HG03439 (cell line): ENCODE measurements around the gene ADCY1.

Experiments
- ATAC-seq: cut with Tn5 transposase; IDR thresholded peaks from one replicate; pipeline ENCODE4 v1.9.1; 2021; ENCODE audit warnings: mild to moderate bottlenecking, moderate library complexity; ENCODE audit not compliant: unreplicated experiment

ADCY1 gene

GRCh38 chr7:45689011-45689796 lies 115.0 kb downstream of the ADCY1 start:
- ATAC-seq = no peak

GRCh38 chr7:45689797-45690761 lies 115.9 kb downstream of the ADCY1 start:
- ATAC-seq = no peak

DNA sequence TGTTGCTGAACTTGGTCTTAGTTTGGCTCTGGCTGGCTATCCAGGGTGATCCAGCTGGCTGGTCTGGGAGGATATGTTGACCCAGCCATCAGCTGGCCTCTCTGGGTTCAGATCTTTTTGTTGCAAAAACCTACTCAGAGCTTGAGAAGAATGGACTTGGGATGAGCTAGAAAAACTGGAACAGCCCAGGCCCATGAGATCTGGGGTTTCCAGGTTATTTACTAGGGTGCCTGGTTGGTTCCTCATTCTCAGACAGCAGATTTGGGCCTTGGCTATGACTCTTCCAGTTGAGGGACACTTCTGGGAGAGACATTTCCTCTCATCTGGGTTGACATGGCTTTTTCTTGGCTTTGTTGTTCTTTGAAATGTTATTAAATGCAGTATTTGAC lies 116.6 kb downstream of the ADCY1 start:
- no peak for ATAC-seq

DNA sequence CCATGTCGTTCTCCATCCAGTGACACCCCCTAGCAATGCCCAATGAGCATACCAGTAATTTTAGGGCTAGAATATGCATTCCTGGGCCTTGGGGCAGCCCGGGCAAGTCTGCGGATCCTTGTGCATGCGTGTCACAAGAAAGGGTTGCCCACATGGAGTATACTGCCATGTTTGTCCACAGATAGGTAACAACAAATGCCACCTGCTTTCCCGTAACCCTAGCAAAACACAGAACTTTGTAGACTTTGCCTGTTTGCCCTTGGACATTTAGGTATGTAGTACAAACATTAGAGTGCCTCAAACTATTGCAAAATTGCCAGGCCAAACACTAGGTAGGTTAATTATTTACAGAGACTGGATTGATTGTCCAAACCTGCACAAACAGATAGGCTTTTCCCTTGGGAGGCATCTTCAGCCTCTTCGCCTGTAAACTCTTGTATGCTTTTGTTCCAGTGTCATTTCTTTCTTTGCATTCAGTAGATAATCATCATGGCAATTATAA lies 117.0 kb downstream of the ADCY1 start:
- ATAC-seq = no peak

DNA sequence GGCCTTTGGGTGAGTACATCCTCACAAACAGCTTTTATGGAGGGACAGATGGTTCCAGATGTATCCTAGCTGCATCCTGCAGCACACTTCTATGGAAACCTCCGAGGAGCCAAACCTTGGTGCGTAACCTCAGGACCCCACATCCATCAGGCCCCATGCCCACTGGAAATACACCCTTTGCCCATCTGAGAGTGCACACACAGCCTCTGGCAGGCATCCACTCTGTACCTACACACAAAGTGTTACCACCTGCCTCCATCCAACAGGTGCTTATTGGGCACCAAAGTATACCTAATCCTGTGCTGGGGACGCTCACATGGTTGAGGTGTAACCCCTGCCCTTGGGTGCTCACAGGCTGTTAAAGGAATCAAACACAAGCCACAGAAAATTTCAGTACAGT lies 117.9 kb downstream of the ADCY1 start:
- no peak for ATAC-seq

DNA sequence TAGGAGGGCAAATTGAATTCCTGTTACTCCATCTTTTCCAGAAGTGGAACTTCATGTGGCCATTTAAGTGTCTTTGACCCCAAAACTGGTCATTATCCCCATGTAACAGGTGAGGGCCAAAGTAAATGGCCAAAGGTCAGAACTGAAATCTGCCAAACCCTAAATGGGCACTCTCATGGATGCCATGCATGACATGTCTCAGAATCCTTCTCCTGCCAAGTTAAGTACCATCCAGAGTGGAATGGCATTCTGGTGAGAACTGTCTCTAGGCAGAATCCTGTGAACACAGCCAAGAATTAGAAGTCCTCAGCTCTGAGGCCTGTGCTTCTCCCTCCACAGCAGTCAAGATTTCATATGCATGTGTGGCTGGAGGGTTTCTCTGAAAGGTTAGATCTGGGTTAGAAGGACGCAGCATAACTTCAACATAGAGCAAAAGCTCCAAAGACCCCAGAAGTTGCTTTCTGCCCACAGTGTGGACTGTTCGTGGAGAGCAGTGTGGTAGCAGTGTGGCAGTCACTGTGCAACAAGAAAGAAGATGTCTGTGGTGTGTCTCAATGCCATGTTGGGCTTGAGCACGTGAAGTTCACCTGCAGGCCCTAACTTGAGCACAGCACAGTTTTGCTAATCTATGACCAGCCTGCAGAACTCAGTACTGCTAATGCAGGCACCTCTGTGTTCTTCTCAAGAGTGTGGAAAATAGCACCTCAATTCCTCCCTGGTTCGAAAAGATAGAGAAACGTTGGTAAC lies 121.3 kb downstream of the ADCY1 start:
- no peak for ATAC-seq

- ATAC-seq = no peak
These were observed 122.3 kb downstream of the ADCY1 start for GRCh38 chr7:45696476-45696875.

GRCh38 chr7:45697576-45698136 lies 123.5 kb downstream of the ADCY1 start:
- no peak for ATAC-seq

GRCh38 chr7:45698303-45699014 lies 124.3 kb downstream of the ADCY1 start:
- no peak for ATAC-seq

DNA sequence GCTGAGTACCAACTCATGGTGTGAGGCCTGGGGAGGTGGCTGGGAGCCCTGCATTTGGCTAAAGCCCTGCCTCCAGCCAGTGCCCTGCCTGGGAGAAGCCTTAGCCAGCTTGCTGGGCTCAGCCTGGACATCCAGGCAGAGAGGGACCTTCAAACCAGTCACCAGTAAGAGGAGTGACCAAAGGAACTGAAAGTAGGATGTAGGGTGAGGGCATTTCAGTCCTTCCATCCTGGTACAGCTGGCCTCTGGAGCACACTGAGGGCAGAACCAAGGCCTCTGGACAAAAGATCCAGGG lies 124.8 kb downstream of the ADCY1 start:
- no peak for ATAC-seq

DNA sequence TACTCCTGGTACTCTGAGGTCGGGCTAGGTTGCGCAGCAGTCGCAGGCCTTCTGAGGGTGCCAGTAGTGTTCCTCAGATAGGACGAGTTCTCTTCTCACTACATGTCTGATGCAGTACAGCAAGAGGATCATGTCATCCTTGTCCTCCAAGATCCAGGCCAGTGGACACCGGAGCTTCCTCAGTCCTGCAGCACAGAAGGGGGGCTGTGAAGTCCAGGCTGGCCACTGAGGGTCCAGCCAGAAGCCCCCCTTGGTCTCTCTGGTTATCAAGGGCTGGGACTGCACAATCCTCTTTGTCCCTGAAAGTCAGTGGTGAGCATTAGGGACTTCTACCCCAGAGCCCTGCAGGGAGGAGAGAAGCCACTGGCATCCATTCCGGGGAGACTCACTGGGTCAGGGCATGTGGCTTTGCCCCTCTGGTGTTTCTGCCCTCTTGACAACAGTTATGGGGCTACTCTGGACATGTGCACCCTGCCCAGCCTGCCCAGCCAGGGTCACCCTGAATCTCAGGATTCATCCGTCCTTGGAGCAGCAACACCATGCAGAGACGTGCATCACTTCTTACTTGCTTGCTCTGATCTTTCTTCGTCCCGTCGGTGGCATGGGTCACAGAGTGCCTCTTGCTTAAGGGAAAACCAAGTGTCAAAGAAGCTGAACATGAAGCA lies 125.7 kb downstream of the ADCY1 start:
- no peak for ATAC-seq

GRCh38 chr7:45700556-45700955 lies 126.4 kb downstream of the ADCY1 start:
- no peak for ATAC-seq

DNA sequence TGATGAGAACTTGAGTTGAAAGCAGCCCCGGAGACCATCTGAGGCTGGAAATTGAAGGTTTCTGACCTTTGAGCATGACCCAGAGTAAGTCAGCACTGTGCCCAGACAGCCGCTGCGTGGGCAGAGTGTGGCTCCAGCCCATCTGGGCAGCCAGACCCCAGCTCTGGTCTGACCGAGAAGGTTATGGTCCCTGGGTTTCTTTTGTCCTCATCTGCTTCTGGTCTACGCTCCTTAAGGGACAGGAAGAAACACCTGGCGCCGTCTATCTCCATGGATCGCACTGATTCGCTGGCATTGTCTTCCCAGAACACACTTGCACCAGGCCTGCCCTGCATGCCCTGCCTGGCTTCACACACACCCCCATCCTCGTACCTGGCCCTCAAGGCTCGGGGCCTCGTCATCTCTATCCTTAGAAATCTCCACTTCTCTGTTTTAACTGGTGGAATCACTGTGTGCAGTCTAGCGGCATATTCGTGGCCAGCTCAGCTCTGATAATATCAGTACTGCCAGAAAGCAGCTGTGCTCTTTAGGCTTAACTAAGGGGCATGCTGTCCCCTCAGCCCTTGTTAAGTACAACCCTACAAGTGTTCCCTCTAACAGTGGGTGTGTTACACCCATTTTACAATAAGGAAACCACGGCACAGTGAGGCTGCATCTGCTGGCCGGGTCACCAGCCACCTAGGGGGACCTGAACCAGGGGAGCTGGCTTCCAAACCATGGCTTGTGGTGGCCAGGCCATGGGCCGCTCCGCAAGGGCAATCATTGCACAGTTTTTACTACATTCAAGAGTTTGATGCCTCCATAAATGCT lies 127.7 kb downstream of the ADCY1 start:
- ATAC-seq = no peak

GRCh38 chr7:45702751-45703150 lies 128.6 kb downstream of the ADCY1 start:
- ATAC-seq = no peak

GRCh38 chr7:45703373-45703821 lies 129.2 kb downstream of the ADCY1 start:
- ATAC-seq = no peak

- no peak for ATAC-seq
These were observed 129.9 kb downstream of the ADCY1 start for GRCh38 chr7:45703911-45704682.

DNA sequence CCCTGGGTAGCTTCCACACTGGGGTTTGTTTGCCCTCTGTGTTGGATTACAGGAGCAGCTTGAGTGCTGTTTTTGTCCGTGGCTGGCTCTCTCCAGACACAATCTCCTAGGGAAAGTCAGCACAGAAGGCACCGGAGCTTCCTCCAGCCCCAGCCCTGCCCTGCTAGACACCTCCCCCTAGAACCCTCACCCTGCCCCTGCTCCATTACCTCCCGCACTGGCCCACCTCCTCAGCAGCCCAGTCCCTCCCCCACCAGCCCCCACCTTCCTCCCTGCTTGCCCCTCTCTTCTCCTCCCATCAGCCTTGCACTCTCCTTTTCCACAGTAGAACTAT lies 130.5 kb downstream of the ADCY1 start:
- ATAC-seq = no peak
